NCI-H69 (cell line): Measurements from ENCODE around the gene COL16A1.

Source experiments
- DNase-seq: peaks from one replicate; lab custom pipeline; 2025; lab: John Stamatoyannopoulos, UW

COL16A1 gene

GRCh38 chr1:31665234-31665878 lies 38.5 kb downstream of the COL16A1 start:
- no peak for DNase-seq

GRCh38 chr1:31664528-31664927 lies 39.3 kb downstream of the COL16A1 start:
- DNase-seq, result no peak

DNA sequence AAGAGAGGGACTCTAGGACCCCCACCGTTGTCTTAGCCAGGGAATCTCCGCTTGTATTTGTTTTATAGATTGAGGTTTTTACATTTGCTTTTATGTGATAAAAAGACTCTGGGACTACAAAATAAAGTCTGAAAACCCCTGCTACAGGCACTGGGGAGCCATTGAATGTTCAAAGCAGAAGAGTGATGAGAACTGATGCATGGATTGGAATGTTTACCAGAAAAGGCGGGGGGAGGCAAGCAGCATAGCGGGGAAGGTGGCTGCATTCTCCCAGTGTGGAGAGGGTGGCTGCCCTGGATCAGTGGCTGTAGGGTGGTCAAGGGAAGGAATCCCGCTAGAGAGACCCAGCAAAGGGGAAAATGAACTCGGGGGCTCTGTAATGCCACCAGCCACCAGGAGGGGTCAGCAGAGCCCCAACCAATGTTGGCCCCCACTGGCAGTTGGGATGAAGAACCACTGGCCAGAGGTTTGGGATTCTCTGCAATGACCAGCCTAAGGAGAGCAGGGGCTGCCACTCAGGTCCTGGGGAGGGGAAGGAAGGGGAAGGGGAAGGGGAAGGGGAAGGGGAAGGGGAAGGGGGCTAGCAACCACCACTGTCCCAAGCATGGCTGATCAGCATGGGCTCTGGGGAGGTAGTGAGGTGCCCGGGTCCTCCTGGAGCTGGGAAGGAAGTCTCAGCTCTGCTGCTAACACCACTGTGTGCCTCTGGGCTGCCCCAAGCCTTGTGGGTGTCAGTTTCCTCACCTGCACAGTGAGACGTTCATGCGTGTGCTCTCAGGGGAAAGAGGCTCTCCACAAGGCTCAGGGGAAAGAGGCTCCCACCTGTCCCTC lies 40.0 kb downstream of the COL16A1 start:
- DNase-seq, result peak; percentile 44

- no peak for DNase-seq
Measured at GRCh38 chr1:31662463-31662862, 41.4 kb downstream of the COL16A1 start.

DNA sequence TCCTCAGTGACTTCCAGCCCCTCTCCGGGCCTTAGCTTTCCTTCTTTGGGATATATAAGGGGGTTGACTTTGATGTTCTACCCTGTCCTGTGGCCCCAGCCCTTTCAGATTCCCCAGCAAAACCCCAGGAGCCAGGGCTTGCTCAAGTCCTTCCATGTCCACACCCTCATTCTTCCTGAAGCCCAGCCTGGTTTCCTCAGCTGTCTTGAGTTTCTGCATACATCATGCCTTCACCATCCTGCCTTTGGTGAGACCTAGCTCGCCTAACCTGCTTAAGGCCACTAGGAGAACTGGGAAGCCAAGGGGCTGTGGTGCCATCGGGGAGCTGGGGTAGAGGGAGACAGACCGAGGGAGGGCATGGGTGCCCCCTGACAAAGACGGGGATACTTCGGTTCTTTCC lies 42.0 kb downstream of the COL16A1 start:
- no peak for DNase-seq

DNA sequence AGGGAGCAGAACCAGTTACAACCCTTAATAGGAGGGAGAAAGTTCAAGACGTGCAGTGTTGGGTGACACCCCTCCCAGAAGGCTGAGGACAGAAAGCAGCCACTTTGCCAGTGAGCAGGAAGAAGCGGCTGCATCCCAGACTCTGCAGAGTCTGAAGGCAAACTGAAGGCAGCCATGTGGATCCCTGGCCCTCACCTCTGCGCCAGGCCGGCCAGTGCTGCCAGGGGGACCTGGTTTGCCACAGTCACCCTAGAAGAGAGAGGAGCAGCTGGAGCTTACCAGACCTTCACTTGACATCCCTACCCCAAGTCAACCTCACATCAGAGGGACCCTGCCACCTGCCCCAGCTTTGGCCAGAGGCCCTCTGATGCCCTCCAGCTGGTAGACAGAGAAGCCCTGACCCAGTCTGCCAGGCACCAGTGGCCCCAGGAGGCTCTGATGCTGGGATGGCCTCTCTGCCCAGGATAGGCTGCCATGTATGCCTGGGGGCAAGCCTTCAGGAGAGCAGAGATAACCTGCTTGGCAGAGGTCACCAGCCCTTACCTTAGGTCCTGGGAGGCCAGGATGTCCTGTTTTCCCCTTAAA lies 42.9 kb downstream of the COL16A1 start:
- DNase-seq, result no peak

DNA sequence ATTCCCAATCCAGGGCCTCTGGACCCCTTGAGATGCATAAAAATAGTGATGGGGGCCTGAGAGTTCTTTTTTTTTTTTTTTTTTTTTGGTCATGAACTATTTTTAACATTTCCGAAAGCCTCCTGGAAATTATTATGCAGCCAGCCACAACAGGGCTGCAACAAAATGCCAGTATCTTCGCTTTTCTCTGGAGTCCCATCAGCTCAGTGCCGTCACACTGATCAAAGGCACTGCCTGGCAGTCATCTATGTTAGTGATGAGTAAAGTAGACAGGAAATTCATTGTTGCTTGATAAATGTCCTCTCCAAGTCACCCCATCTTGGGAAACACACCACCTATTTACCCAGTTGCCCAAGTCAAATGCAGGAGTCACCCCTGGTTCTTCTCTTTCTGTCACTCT lies 43.9 kb downstream of the COL16A1 start:
- DNase-seq, result no peak

- DNase-seq, result no peak
Measured at GRCh38 chr1:31658721-31659120, 45.1 kb downstream of the COL16A1 start.

DNA sequence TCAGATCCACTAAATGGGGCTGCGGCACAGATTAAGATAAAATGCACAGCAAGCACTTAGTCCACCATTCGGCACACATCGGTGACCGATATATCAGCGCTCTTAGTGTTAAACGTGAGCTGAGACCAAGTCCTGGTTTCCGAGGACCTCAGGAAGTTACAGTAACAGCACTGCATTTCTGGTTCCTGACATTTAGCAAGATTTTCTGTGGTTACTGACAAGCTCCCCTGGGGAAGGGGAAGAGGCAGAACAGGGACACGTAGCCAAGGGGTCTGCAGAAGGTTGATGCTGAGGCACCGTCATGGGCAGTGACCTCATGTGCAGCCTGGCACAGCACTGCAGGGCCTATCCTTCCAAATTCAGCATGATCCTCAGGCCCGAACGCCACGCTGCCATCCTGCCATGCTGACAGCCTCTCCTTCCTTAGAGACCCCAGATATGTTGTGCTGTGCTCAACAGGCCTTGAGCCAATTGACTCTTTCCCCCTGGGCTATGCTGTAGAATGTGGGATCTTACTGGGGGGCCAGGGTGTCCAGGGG lies 45.8 kb downstream of the COL16A1 start:
- DNase-seq, result no peak

DNA sequence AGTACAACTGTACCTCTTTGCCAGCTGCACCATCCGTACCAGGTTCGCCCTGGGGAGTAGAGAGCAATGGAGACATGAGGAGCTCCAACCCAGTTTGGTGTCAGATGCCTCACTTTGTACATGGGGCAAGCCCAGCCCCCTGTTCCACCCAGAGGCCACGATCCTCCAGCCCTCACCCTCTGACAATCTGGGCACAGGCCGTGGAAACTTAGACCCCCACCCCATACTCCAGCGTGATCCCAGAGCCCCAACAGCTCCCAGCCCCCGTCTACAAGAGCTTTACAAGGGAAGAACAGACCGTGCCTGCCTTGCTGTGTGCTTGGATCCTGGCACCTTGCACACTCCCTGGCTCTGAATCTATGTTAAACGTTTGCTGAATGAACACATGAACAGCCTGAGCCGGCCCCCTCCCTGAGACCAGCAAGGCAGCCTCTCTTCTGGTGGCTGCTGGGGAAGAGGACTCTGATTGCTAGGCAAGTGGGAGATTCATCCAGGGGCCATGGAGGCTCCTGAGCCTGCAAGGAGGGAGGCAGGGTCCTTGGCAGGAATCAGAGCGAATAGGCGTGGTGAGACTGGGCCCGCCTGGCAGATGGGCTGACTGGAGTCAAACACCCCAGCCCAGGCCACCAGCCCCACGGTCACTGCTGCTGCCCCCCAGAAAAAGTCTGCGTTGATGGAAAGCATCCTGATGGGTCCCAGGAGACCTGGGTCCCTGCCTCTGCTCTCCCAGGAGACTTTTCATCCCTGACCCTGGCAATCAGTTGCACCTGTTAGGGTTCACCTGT lies 46.6 kb downstream of the COL16A1 start:
- DNase-seq, result no peak

DNA sequence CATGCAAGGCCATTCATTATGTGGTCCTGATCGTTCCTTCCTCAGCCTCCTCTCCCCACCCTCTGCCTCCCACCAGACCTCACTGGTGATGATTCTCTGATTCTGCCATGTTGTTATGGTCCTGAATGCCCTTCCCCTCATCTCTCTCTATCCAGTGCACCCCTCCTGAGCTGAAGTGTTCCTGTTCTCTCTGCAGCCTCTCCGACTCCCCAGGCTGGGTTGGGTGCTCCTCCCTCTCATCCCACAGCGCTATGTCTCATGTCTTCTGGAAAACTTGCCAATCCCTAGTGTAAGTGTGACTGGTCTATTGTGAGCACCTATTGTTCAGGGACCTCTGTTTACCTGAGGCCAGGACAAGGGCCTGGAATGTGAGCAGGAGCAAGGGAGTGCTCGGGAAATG lies 48.1 kb downstream of the COL16A1 start:
- no peak for DNase-seq

GRCh38 chr1:31655104-31655503 lies 48.7 kb downstream of the COL16A1 start:
- no peak for DNase-seq

GRCh38 chr1:31654474-31654776 lies 49.4 kb downstream of the COL16A1 start:
- no peak for DNase-seq

DNA sequence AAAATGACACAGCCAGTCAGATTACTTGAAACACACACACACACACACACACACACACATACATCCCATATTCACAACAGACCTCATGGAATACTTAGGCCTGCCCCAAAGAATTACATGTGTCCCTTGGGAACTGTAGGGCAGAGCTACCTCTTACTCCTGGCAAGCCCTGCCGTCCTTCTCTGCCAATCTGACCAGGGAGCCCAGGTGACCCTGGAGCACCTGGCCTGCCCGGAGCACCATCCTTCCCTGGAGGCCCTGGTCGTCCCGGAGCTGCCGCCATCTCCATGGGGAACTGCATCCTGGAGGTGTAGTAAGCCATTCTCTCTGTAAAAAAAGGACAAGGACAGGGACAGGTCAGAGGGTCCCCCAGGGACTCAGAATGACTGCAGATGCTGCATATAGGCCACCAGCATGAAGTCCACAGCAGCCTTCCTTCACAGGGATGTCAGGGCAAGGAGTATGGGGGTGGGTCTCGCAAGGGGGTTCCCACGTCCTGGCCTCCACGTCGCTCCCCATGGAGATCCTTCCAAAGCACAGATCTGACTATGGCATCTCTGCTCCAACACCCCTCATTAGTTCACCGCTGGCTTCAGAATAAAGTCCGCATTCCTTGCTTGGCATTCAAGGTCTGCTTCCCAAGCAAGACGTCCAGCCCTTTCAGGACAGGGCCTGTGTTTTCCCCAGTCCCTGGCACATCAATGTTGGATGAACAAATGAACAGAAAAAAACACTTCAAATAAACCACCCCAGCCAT lies 49.9 kb downstream of the COL16A1 start:
- no peak for DNase-seq

DNA sequence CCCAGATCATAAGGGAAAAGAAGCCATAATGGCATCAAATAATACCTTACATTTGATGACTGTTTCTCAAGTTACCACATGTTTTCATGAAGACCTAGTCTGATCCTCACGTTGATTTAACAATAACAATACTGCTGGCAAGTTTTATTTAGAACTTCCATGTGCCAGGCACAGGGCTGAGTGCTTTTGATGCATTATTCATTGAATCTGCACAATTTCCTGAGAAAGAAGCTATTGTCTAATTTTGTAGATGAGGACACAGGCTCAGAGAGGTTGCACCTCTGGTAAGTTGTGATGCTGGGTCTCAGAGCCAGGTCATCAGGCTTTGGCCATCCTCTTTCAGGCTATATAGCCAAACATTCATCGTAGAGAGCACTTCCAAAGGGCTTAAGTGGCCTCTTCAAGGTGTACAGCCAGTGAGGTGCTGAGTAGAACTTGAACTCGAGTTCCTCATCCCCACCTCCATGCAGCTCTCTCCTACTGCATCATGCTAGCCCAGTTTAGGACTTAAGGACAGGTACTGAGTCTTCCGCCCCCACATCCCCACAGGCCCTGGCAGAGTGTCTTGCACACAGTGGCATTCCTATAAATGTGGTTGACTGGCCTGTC lies 50.8 kb downstream of the COL16A1 start:
- no peak for DNase-seq

GRCh38 chr1:31651766-31652165 lies 52.1 kb downstream of the COL16A1 start:
- no peak for DNase-seq

DNA sequence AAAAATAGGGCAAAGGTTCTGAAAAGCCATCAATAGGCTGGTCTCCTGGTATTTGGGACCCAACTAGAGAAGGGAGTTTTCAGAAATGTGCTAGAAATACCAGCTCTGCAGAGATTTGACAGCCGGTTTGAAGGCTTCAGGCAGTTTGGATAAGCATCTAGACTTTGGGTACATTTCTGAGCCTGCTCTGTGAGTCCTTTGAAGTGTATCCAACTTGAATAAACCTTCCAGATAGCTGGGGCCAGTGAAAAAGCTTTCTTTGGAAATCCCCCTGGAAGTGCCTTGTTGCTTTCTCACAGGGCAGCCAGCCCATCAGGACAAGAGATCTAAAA lies 52.8 kb downstream of the COL16A1 start:
- no peak for DNase-seq

GRCh38 chr1:31650161-31651088 lies 53.4 kb downstream of the COL16A1 start:
- DNase-seq, result no peak

DNA sequence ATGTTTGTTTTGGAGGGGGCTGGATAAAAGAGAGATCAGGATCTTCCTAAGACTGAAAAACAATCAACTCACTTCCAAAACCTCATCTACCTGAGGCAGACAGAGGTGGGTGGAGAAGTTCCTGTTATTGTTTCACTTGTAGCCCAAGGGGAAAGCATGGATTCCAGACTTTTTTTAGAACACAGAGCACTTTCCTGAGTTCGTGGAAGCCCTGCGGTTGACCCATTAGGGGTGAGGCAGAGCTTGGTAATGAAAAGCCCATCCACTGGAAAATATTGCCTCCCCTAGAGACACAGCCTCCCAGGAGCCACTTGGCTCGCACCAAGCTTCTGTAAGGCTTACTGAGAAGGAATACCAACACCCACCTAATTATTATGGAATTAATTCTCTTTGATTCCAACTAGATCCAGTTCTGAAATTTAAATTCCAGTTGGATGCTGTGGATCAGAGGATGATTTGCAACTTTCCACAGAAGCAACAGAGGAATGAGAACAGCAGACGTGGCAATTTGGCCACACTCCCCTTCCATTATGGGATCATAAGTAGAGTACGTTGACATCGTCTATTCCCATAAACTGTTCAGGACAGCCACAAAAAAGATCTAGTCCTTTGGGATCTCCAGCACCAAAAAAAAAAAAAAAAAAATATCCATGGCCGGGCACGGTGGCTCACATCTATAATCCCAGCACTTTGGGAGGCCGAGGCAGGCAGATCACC lies 55.0 kb downstream of the COL16A1 start:
- DNase-seq, result no peak

DNA sequence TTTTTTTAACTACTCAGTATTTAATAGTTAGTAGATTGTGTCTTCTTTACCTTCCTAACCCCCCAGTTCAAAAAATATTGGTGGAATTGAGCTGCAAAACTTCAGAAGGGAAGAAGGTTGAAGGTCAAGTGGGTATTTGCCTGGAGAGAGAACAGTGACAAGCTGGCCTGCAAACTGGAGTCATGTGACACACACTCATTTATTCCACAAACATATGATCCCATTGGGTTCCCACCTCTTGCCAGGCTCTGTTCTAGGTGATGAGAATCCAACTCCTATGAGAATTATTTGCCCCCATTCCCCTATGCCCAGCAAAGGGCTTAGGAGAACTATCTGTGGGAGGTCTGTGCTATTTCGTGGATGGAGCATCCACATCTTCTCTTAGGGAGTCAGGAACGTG lies 55.6 kb downstream of the COL16A1 start:
- DNase-seq, result no peak
